ENCODE data around the gene ISCA2.

ISCA2 gene

GRCh38 chr14:74509587-74510222 lies 16.1 kb downstream of the ISCA2 start:
- DNase-seq = no peak

GRCh38 chr14:74510223-74510931 lies 16.8 kb downstream of the ISCA2 start:
- DNase-seq = no peak

- DNase-seq = no peak
Observed at GRCh38 chr14:74510959-74511409, 17.4 kb downstream of the ISCA2 start.

- no peak for DNase-seq
Observed at GRCh38 chr14:74511966-74512830, 18.6 kb downstream of the ISCA2 start.

- no peak for DNase-seq
Observed at GRCh38 chr14:74514471-74514941, 20.9 kb downstream of the ISCA2 start.

GRCh38 chr14:74515891-74516412 lies 22.4 kb downstream of the ISCA2 start:
- no peak for DNase-seq

GRCh38 chr14:74516451-74517160 lies 23.0 kb downstream of the ISCA2 start:
- DNase-seq = no peak

- DNase-seq = no peak
Observed at GRCh38 chr14:74517731-74518130, 24.2 kb downstream of the ISCA2 start.

GRCh38 chr14:74518221-74518620 lies 24.7 kb downstream of the ISCA2 start:
- no peak for DNase-seq

GRCh38 chr14:74519316-74520074 lies 25.9 kb downstream of the ISCA2 start:
- DNase-seq = no peak

- no peak for DNase-seq
Observed at GRCh38 chr14:74521756-74522155, 28.2 kb downstream of the ISCA2 start.

- no peak for DNase-seq
Observed at GRCh38 chr14:74522740-74523139, 29.2 kb downstream of the ISCA2 start.

- no peak for DNase-seq
Observed at GRCh38 chr14:74524076-74524811, 30.7 kb downstream of the ISCA2 start.

- no peak for DNase-seq
Observed at GRCh38 chr14:74524812-74525135, 31.2 kb downstream of the ISCA2 start.

GRCh38 chr14:74525361-74525851 lies 31.8 kb downstream of the ISCA2 start:
- DNase-seq = no peak

GRCh38 chr14:74526854-74527585 lies 33.5 kb downstream of the ISCA2 start:
- no peak for DNase-seq

- no peak for DNase-seq
Observed at GRCh38 chr14:74527736-74528280, 34.2 kb downstream of the ISCA2 start.

GRCh38 chr14:74528406-74528805 lies 34.8 kb downstream of the ISCA2 start:
- DNase-seq = no peak

- no peak for DNase-seq
Observed at GRCh38 chr14:74528886-74529285, 35.3 kb downstream of the ISCA2 start.

GRCh38 chr14:74531006-74531405 lies 37.4 kb downstream of the ISCA2 start:
- DNase-seq = no peak

All from central memory CD4-positive, alpha-beta T cell (primary cell).